GM12891 (cell line): ENCODE data around the gene PTPRN2.

ENCODE experiments used
- PAX5 ChIP-seq: IDR thresholded peaks from 2 replicates; pipeline ENCODE4 v1.6.1; 2011; ENCODE audit warnings: low read length, moderate library complexity, mild to moderate bottlenecking; ENCODE audit not compliant: insufficient read depth, severe bottlenecking
- POLR2A ChIP-seq: IDR thresholded peaks from 2 replicates; pipeline ENCODE4 v1.6.1; 2011; ENCODE audit warnings: low read depth, low read length, control low read depth
- POLR2AphosphoS5 ChIP-seq: IDR thresholded peaks from 2 replicates; pipeline ENCODE4 v1.6.1; 2011; ENCODE audit warnings: low read depth, low read length, control low read depth

DNA sequence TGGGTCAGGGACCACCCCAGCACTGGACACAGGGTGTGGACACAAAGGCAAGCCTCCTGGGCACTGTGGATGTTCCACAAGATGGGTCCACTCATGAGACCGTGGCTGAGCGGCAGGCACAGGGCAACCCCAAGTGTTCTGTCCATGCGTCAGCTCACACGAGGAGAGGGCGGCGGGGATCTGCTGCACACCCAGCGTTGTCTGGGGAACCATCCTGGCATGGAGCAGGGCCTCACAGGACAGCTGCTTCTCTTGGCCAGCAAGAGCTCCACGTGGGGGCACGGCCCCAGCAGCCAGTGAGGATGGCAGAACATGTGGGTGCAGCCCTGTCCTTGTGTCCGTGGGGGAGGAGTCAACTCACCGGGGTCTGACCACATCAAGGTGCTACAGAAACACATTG is 195.4 kb downstream of the PTPRN2 start:
- TF ChIP-seq POLR2A (no peak), POLR2AphosphoS5 (no peak), PAX5 (no peak)
